Fibroblast of lung (primary cell): Measurements from ENCODE around the gene SDK2.

Source experiments
- EZH2 ChIP-seq: IDR thresholded peaks from 2 replicates; pipeline ENCODE4 v1.5.1; 2012; ENCODE audit warnings: low read length, control low read depth, mild to moderate bottlenecking; ENCODE audit errors: missing control alignments
- TF ChIP-seq, protein P1 (sequence below), 2 donors: IDR thresholded peaks in 1 of 2; conservative IDR thresholded peaks in 1 of 2; 1 replicate in 1 of 2; 2 replicates in 1 of 2; pipeline ENCODE4 v1.5.1; 2011 to 2012; ENCODE audit warnings: low read length in 2 of 2, control low read depth in 1 of 2, inconsistent platforms in 1 of 2, low read depth in 1 of 2, mild to moderate bottlenecking in 1 of 2

DNA sequence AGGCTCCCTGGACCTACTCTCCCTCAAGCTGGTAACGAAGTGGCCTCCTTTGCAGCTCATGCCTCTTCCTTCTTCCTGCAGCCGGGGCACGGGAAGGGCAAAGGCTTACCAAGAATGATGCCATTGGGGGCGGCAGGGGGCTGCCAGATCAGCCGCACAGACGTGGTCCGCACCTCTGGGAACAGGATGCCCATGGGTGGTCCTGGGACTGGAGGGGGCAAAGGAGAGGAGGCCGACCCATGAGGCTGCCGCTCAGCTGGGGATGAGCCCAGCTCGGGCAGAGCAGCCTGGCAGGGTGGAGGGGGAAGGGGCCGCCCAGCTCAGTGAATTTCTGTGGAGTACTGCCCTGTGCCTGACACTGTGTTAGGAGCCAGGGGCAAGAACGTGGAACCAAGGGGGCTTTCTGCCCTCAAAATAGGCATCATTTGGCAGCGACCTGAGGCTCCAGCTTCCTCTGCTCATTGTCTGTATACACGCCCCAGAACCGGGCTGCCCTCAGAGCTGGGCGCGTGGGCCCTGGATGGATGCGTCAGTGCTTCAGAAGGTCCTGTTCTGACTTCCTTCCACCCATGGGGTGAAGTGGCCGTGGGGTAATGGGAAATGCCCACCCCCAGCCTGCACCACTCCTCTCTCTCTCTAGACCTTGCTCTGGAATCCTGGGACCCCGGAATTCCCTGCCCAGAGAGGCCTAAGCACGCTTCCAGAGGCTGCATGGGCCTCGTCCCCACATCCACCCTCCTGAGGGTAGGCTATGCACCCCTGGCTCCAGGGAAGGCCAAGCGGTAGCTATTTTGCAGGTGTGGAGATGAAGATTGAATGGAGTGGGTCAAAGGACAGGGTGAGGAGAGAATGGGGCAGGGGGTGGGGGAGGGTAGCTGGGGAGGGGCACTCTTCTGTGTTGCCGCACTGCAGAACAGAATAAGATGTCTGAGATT lies 252.6 kb downstream of the SDK2 start:
- TF ChIP-seq, protein P1, sequence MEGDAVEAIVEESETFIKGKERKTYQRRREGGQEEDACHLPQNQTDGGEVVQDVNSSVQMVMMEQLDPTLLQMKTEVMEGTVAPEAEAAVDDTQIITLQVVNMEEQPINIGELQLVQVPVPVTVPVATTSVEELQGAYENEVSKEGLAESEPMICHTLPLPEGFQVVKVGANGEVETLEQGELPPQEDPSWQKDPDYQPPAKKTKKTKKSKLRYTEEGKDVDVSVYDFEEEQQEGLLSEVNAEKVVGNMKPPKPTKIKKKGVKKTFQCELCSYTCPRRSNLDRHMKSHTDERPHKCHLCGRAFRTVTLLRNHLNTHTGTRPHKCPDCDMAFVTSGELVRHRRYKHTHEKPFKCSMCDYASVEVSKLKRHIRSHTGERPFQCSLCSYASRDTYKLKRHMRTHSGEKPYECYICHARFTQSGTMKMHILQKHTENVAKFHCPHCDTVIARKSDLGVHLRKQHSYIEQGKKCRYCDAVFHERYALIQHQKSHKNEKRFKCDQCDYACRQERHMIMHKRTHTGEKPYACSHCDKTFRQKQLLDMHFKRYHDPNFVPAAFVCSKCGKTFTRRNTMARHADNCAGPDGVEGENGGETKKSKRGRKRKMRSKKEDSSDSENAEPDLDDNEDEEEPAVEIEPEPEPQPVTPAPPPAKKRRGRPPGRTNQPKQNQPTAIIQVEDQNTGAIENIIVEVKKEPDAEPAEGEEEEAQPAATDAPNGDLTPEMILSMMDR (conservative IDR thresholded peaks at IDR 0.05 in 1 of 2, IDR thresholded peaks at IDR 0.05 in 1 of 2; ENCODE audit: low read depth in 1 of 2, low read length in 2 of 2): no peak
- no peak for TF ChIP-seq EZH2
